Astrocyte of the spinal cord (primary cell): ENCODE measurements around the gene APC2.

Source experiments
- DNase-seq: peaks from one replicate; pipeline ENCODE4 v3.0.0; 2011; ENCODE audit warnings: low read depth, low spot score
- H3K4me3 ChIP-seq: 2 replicates; pipeline ENCODE4 v1.5.1; 2011; ENCODE audit warnings: low read depth, mild to moderate bottlenecking, low read length, moderate library complexity
- CTCF ChIP-seq: IDR thresholded peaks from 2 replicates; pipeline ENCODE4 v1.5.1; 2012; ENCODE audit warnings: low read depth, mild to moderate bottlenecking, low read length, inconsistent platforms
- in situ Hi-C: cut with HindIII; loops from 2 replicates; pipeline ENCODE4 v1.10.0; 2017; ENCODE audit warnings: low sequenced_read_pairs

The APC2 gene, protein sequence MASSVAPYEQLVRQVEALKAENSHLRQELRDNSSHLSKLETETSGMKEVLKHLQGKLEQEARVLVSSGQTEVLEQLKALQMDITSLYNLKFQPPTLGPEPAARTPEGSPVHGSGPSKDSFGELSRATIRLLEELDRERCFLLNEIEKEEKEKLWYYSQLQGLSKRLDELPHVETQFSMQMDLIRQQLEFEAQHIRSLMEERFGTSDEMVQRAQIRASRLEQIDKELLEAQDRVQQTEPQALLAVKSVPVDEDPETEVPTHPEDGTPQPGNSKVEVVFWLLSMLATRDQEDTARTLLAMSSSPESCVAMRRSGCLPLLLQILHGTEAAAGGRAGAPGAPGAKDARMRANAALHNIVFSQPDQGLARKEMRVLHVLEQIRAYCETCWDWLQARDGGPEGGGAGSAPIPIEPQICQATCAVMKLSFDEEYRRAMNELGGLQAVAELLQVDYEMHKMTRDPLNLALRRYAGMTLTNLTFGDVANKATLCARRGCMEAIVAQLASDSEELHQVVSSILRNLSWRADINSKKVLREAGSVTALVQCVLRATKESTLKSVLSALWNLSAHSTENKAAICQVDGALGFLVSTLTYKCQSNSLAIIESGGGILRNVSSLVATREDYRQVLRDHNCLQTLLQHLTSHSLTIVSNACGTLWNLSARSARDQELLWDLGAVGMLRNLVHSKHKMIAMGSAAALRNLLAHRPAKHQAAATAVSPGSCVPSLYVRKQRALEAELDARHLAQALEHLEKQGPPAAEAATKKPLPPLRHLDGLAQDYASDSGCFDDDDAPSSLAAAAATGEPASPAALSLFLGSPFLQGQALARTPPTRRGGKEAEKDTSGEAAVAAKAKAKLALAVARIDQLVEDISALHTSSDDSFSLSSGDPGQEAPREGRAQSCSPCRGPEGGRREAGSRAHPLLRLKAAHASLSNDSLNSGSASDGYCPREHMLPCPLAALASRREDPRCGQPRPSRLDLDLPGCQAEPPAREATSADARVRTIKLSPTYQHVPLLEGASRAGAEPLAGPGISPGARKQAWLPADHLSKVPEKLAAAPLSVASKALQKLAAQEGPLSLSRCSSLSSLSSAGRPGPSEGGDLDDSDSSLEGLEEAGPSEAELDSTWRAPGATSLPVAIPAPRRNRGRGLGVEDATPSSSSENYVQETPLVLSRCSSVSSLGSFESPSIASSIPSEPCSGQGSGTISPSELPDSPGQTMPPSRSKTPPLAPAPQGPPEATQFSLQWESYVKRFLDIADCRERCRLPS (N-terminal part only)

GRCh38 chr19:1449467-1450442, at the start of gene APC2:
APC2 (plus strand) TSS chr19:1450121; CDS start chr19:1453002, 2,881 bp downstream.
- in situ Hi-C loops = no loop called here
- H3K4me3 ChIP-seq = no peak within 1 kb of the TSS
- TF ChIP-seq CTCF = no peak
- DNase-seq = peak; percentile 22

GRCh38 chr19:1400281-1401137, 49.4 kb upstream of the APC2 start:
- in situ Hi-C loops = no loop called here
- TF ChIP-seq CTCF = no peak
- no peak for DNase-seq
- H3K4me3 ChIP-seq = peak overlapping the region; percentile 51

- peak within 1 kb of the TSS; percentile 51 for H3K4me3 ChIP-seq
- no peak for DNase-seq
- peak; percentile 20 for TF ChIP-seq CTCF
- in situ Hi-C loops = no loop called here
These were observed 48.6 kb upstream of the APC2 start, which contains the start of gene GAMT for GRCh38 chr19:1401138-1401888. GAMT (minus strand) TSS chr19:1401542; CDS start chr19:1401476, 66 bp downstream.

DNA sequence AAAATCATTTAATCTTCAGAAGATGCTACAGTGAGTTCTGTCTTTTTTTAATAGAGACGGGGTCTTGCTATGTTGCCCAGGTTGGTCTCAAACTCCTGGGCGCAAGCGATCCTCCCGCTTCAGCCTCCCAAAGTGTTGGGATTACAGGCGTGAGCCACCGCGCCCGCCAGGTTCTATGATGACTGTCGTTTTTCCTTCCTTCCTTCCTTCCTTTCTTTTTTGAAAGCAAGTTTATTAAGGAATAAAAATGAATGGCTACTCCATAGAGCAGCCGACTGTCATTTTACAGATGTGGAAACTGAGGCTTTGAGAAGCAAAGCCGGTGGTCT, 48.1 kb upstream of the APC2 start:
- TF ChIP-seq CTCF = no peak
- H3K4me3 ChIP-seq = peak overlapping the region; percentile 51
- no peak for DNase-seq
- in situ Hi-C loops = no loop called here

DNA sequence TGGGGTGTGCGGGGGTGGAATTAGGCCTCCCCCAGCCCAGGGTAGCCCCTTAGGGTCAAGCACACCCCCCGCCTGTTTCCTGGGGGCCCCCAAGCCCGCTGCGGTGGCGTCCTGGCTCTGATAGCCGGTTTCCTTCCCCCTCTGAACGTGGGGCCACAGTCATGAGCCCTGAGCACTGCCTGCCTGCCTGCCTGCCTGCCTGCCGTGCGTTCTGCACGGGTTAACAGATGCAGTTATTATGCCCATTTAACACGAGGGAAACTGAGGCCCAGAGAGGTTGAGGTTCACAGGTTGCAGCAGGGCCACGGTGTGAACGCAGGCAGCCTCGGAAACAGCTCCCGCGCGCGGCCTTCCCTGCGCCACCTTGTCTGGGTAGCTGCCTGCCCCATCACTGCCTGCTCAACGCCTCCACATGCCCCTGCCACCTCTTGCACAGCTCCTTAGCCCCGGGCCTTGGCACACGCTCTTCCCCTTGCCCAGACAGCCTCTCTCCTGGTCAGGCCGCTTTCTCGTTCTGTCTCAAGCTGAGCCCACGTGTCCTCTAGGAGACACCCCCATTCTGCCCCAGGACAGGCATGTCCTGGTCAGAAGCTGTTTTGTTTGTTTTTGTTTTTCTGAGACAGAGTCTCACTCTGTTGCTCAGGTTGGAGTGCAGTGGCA, 47.4 kb upstream of the APC2 start:
- H3K4me3 ChIP-seq = no peak overlapping the region
- in situ Hi-C loops = no loop called here
- no peak for DNase-seq
- no peak for TF ChIP-seq CTCF
